Retina (tissue), 1 donor: ENCODE results near the gene OSBP2.
A peak's percentile ranks its signal among the peaks of the same experiment; 100 is the strongest.

Experiments
- DNase-seq: peaks from one replicate; pipeline ENCODE4 v3.0.0-alpha.2; 2016

OSBP2 gene

GRCh38 chr22:30871391-30872284 lies 177.0 kb downstream of the OSBP2 start:
- DNase-seq = no peak

- DNase-seq = peak; percentile 81
Measured at GRCh38 chr22:30872285-30873041, 177.8 kb downstream of the OSBP2 start.

GRCh38 chr22:30873086-30873650 lies 178.5 kb downstream of the OSBP2 start:
- DNase-seq = no peak

GRCh38 chr22:30873661-30874060 lies 179.0 kb downstream of the OSBP2 start:
- DNase-seq = no peak

GRCh38 chr22:30874431-30875370 lies 180.0 kb downstream of the OSBP2 start:
- no peak for DNase-seq

GRCh38 chr22:30875481-30876215 lies 181.0 kb downstream of the OSBP2 start:
- no peak for DNase-seq

GRCh38 chr22:30876221-30876751 lies 181.6 kb downstream of the OSBP2 start:
- DNase-seq = no peak

GRCh38 chr22:30876915-30877553 lies 182.4 kb downstream of the OSBP2 start:
- no peak for DNase-seq

GRCh38 chr22:30877662-30878515 lies 183.2 kb downstream of the OSBP2 start:
- peak; percentile 34 for DNase-seq

- peak; percentile 68 for DNase-seq
Measured at GRCh38 chr22:30878516-30879414, 184.1 kb downstream of the OSBP2 start.

- DNase-seq = peak; percentile 33
Measured at GRCh38 chr22:30879415-30879797, 184.7 kb downstream of the OSBP2 start.

- DNase-seq = no peak
Measured at GRCh38 chr22:30880181-30880601, 185.5 kb downstream of the OSBP2 start.

- DNase-seq = no peak
Measured at GRCh38 chr22:30880847-30881246, 186.2 kb downstream of the OSBP2 start.

GRCh38 chr22:30881361-30882183 lies 186.9 kb downstream of the OSBP2 start:
- peak; percentile 70 for DNase-seq

GRCh38 chr22:30882184-30882717 lies 187.6 kb downstream of the OSBP2 start:
- no peak for DNase-seq

- DNase-seq = no peak
Measured at GRCh38 chr22:30882974-30883533, 188.4 kb downstream of the OSBP2 start.

GRCh38 chr22:30883586-30884145 lies 189.0 kb downstream of the OSBP2 start:
- no peak for DNase-seq
